Neural progenitor cell (in vitro differentiated cells): ENCODE measurements around the gene SLC35F3.

Experiments used
- CTCF ChIP-seq: fragments of 200-600 bp; sonication (generic); IDR thresholded peaks from 2 replicates; pipeline ENCODE4 v1.5.1; 2017; ENCODE audit warnings: antibody characterized with exemption, mild to moderate bottlenecking
- EZH2 ChIP-seq: fragments of 200-600 bp; sonication (generic); IDR thresholded peaks from 2 replicates; pipeline ENCODE4 v1.6.1; 2017; ENCODE audit warnings: antibody characterized with exemption, mild to moderate bottlenecking, moderate library complexity

- TF ChIP-seq CTCF (no peak), EZH2 (no peak)
Measured at GRCh38 chr1:234205966-234206365, 301.5 kb downstream of the SLC35F3 start.
